OCI-LY7 (cell line): Measurements from ENCODE around the gene TAF11L14.

Experiments used
- EZH2phosphoT487 ChIP-seq: fragments of 200-600 bp; sonication (generic); IDR thresholded peaks from 2 replicates; pipeline ENCODE4 v1.6.1; 2018; ENCODE audit warnings: low read depth, borderline replicate concordance, mild to moderate bottlenecking, mixed run types, antibody characterized with exemption, low read length, moderate library complexity, mixed read lengths
- TF ChIP-seq, protein P1 (sequence below): fragments of 200-600 bp; sonication (generic); conservative IDR thresholded peaks from 2 replicates; pipeline ENCODE4 v1.5.1; 2014; ENCODE audit warnings: mild to moderate bottlenecking, antibody characterized with exemption, low read length, moderate library complexity, mixed read lengths

DNA sequence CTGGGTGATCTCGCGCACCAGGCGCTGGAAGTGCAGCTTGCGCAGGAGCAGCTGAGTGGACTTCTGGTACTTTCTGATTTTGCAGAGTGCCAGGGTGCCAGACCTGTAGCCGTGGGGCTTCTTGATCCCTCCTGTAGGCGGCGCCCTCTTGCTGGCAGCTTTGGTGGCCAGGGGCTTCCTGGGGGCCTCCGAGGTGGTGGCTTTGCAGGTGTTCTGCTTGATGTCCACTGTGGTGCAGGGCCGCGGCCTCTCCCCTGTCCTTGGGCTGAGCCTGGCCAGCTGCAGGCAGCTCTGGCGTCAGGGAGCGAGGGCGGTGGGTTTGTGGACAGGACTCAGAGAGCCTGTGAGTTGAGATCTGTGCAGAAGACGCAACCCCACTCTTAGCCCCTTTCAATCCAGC lies 36.1 kb downstream of the TAF11L14 start:
- TF ChIP-seq, protein P1, sequence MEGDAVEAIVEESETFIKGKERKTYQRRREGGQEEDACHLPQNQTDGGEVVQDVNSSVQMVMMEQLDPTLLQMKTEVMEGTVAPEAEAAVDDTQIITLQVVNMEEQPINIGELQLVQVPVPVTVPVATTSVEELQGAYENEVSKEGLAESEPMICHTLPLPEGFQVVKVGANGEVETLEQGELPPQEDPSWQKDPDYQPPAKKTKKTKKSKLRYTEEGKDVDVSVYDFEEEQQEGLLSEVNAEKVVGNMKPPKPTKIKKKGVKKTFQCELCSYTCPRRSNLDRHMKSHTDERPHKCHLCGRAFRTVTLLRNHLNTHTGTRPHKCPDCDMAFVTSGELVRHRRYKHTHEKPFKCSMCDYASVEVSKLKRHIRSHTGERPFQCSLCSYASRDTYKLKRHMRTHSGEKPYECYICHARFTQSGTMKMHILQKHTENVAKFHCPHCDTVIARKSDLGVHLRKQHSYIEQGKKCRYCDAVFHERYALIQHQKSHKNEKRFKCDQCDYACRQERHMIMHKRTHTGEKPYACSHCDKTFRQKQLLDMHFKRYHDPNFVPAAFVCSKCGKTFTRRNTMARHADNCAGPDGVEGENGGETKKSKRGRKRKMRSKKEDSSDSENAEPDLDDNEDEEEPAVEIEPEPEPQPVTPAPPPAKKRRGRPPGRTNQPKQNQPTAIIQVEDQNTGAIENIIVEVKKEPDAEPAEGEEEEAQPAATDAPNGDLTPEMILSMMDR = no peak
- TF ChIP-seq EZH2phosphoT487 = no peak
